NCI-H128 (cell line): ENCODE data around the gene GPC3.
"Not testable (repeated sequence)": the region's sequence is repeated elsewhere in the genome, so short reads cannot be mapped to it uniquely, and the experiment has no call there.

Source experiments
- DNase-seq: peaks from one replicate; lab custom pipeline; 2025; ENCODE audit not compliant: unreplicated experiment; lab: John Stamatoyannopoulos, UW

The GPC3 gene

GRCh38 chrX:133533249-133533648 lies 452.1 kb downstream of the GPC3 start:
- DNase-seq, result no peak

GRCh38 chrX:133530960-133531359 lies 454.4 kb downstream of the GPC3 start:
- DNase-seq, result no peak

- DNase-seq, result no peak
Observed at GRCh38 chrX:133529578-133529977, 455.8 kb downstream of the GPC3 start.

GRCh38 chrX:133527825-133528224 lies 457.6 kb downstream of the GPC3 start:
- no peak for DNase-seq

GRCh38 chrX:133527415-133527814 lies 458.0 kb downstream of the GPC3 start:
- no peak for DNase-seq

- not testable (repeated sequence) for DNase-seq
Observed at GRCh38 chrX:133526773-133527172, 458.6 kb downstream of the GPC3 start.

- DNase-seq, result no peak
Observed at GRCh38 chrX:133523526-133523925, 461.9 kb downstream of the GPC3 start.

GRCh38 chrX:133523081-133523487 lies 462.3 kb downstream of the GPC3 start:
- no peak for DNase-seq

- no peak for DNase-seq
Observed at GRCh38 chrX:133516686-133517085, 468.7 kb downstream of the GPC3 start.

- no peak for DNase-seq
Observed at GRCh38 chrX:133514486-133514885, 470.9 kb downstream of the GPC3 start.

- DNase-seq, result no peak
Observed at GRCh38 chrX:133513123-133513522, 472.3 kb downstream of the GPC3 start.

GRCh38 chrX:133511041-133511440 lies 474.4 kb downstream of the GPC3 start:
- no peak for DNase-seq

- no peak for DNase-seq
Observed at GRCh38 chrX:133497356-133497755, 488.0 kb downstream of the GPC3 start.

GRCh38 chrX:133495464-133496391 lies 489.7 kb downstream of the GPC3 start:
- no peak for DNase-seq

GRCh38 chrX:133493366-133493765 lies 492.0 kb downstream of the GPC3 start:
- no peak for DNase-seq

GRCh38 chrX:133490955-133491354 lies 494.4 kb downstream of the GPC3 start:
- DNase-seq, result no peak
